HG02852 (cell line): ENCODE measurements around the gene CUL1.

Experiments
- ATAC-seq: cut with Tn5 transposase; IDR thresholded peaks from one replicate; pipeline ENCODE4 v1.9.1; 2021; ENCODE audit warnings: mild to moderate bottlenecking, moderate library complexity; ENCODE audit not compliant: unreplicated experiment

The CUL1 gene

DNA sequence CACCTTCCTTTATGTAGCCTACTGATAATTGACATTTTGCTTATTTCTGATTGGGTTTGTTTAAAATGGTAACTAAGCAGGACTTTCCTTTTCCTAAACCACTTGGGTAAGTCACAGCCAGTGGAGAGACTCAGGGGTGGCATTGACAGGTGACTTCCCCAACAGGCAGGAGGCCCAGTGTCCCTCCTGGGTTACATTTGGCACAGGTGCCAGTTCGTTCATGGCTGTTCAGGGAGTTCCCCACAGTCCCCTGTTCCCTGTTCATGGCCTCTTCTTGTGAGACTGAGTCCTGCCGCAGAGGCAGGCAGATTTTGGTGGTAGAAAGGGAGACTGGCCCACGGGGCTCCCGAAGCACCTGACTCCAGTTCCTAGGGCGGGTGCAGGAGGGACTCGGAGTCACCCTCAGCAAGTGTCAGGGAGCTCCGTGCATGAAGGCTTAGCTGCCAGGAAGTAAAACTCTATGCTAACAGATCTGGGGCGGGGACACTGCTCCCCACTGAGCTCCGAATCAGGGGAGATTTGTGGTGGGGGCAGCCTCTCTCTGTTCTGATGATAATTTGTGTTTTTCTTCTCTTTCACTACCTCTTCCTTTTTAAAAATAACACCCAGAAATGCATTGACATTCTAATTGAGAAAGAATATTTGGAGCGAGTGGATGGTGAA lies 101.3 kb downstream of the CUL1 start:
- ATAC-seq = no peak

DNA sequence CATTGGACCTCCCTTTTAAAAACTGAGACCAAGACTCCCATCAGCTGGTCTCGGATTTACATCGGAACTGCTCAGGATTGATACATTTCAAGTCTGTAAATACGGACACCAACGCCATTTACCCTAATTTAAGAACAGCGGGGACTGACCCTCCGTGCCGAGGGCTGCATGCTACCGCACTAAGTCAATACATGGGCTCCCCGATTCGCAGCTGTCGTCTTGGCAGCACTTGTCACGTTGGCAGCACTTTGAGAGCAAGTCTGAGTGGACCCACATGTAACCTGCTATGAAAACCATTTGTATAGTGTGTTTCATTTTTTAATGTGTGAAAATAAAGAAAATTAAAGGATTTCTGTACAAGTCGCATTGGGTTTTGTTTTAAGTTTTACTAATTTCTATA lies 102.0 kb downstream of the CUL1 start:
- ATAC-seq = no peak

DNA sequence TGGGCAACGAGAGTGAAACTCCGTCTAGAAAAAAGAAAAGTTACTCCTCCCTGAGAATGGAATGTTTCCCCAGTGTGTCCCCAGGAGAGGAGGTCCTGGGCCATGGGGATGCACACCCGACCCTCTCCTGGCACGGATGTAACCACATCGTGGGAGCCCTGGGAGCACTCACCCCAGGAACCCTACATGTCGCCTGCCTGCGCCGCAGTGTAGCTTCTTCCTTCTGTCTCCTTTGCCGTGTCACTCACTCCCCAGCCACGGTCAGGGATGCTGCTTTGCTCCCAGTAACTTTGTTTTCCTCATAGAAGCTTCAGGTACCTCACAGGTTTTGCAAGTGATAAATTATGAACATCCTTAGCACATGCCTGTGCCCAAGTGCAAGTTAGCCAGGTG lies 103.4 kb downstream of the CUL1 start:
- ATAC-seq = no peak

DNA sequence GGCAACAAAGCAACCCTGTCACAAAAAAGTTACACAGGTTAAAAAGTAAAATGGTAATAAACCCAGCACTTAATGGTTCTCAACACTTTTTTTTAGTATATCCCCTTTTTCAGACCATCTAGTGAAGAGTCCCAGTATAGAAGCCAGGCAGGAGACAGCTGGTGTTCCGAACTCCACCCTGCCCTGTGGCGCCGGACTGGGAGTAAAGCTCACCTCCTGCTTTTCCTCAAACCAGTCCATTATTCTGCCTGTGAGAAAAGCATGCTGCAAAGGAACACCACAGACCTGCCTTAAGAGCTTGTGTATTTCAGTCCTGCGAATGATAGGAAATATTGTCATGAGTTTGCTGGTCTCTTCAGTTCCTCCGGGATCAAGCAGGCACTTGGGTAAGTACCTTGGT lies 104.4 kb downstream of the CUL1 start:
- no peak for ATAC-seq

DNA sequence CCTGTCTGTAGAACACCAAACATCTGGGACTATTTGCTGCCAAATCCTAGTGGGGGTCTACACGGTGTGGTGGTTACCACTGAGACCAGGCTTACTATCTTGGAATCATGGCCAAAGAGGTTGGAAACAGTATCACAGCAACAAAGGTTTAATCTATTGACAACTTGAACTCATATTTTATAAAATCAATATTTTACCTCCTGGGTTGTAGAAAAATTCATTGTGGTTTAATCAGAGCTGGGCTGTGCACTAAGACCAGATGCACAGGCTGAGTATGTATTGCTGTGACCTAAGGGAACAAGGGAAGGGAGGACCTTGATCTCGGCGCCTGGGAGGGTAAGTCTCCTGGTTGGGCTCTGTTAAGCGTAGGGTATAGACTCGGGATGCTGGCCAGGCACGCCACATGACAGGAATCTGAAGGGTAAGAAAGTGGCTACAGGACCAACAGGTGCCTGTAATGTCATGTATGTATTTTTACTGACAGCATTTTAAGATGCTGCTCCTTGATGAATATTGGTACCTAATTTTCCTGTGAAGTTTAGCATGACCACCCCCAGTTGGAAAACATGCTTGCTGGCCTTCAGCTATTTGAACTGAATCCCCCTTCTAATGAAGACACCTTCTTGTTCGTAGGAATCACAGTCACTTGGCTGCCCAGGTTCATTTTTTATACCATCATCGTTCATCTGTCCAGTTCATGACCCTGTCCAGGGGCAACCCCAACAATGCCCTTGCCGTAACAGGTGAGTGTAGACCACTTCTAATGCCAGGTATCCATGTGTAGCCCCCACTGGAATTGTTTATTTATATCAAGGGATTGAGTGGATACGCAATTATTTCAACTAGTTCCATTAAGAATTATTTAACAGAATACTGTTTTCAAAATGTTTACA lies 105.9 kb downstream of the CUL1 start:
- no peak for ATAC-seq

DNA sequence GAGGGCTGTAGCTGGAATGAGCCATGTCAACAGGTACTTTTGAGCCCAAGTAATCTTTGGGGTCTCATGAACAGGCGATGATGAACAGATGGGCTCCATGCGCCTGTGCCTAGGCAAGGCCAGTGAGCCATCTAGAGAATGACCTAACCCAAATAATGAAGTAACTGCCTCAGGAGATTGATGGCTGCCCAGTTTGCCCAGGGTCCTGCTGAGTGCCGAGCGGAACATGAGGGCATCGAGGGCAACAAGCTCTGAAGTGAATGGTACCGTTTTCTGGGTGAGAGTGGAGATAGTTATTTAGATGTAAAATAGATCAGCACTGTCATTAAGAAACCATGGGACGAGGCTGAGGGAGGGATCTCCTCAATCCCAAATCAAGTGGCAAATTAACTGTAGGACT lies 107.5 kb downstream of the CUL1 start:
- no peak for ATAC-seq

DNA sequence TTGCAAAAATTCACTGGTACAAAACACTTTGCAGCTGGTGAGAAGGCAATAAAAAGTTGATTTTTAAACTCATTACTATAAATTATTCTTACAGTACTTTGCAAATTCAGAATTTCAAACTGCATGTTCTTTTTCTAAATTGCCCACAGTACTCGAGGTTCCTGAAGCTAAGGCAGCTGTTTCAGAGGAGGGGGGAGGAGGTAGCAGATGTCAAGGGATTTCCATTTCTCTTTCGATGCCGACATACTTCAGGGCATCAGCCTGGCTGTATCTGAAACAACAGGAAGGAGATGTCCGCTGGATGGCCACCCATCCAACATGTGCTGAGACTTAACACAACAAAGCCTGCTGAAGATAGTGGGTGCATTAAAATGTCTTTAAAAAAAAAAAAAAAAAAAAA lies 108.7 kb downstream of the CUL1 start:
- no peak for ATAC-seq

DNA sequence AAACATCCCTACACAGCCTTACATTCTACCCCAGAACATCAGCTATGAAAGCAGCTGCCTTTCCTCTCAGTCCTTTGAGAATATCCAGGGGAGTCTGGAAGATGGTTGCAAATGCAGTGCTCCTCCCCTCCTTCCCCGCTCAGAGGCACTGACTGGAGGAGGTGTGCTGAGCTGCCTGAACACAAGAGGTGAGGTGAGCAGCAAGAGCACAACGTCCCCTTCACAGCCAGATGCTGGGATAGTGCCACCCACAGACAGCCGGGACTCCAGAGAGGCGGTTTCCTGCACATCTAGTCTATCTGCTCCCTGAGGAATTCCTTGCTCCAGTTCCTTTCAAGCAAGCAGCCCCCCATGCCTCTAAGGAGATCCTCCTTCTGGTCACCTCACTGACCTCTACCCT lies 111.2 kb downstream of the CUL1 start:
- ATAC-seq = no peak

DNA sequence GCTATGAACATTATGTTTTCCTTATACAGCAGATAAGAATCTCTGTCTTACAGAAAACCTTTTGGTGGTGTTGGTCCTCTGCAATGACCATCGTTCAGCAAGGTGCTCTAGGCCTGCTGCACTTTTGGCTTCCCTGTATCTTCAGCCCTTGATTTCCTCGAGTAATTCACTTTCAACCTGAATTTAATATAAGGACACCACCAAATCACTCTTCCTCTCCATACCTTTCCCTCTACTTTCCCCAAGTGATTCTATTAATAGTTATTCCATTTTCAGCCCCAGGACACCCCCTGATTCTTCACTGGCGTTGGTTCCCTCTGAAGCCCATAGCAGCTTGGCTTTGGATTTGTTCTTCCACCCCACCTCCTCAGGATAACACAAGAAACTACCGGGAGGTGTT lies 113.2 kb downstream of the CUL1 start:
- ATAC-seq = no peak

DNA sequence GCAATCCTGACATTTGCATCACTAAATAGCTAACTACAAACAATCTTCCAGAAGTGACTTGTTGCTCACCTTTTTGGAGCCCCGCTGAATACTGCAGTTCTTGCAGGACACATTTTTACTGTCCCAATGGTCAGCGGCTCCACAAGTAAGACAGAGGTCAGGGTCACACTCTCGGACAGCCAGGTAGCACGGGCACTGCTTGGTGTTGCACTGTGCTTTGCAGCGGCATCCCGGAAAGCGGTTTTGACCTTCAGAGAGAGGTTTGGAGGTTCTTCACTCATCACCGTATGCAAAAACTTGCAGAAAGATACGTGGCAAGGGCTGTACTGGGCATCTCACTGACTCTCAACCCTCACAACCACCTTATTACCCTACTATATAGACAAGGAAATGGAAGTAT lies 115.2 kb downstream of the CUL1 start:
- no peak for ATAC-seq

DNA sequence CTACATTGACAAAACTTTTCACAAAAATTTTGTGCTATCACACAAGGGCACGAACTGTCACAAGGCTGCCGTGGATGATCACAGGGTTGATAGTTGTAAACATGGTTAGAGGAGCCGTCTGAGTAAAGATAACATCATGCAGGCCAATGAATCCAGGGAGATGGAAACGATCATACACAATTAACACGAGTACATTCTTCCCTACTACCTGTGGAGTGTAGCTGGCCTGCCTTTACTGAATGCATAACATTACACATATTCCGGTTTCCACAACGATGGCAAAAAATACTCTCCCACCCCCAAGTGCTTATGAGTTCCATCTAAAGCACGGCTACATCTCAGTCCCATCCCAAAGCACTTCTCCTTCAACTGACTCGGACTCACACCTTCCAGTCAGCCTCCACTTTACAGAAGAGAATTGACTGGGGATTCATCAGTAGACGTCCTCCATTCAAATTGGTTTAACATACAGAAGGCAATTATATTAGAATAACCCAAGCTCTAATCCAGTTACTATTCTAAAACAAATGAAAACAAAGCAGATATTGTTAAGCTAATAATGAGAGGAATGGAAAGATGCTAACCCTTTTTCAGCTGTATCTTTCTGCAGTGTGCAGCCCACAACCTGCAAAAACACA lies 116.3 kb downstream of the CUL1 start:
- no peak for ATAC-seq

DNA sequence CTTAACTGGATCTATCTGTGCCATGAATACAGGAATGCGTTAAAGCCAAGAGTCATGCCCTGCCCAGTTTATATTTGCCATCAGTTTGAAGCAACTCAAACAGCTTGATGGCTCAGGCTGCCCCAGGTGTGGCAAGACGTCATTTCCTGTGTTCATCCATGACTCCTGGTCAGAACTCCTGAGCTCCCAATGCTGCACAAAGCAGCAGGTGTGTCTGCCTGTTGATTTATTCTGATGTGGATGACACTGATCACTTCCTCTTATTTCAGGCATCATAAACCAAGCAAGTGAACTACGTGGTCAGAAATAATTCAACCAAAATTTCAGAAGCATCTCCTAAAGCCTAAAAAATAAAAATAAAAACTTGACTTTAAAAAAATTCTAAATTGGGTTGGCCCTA lies 116.9 kb downstream of the CUL1 start:
- no peak for ATAC-seq

DNA sequence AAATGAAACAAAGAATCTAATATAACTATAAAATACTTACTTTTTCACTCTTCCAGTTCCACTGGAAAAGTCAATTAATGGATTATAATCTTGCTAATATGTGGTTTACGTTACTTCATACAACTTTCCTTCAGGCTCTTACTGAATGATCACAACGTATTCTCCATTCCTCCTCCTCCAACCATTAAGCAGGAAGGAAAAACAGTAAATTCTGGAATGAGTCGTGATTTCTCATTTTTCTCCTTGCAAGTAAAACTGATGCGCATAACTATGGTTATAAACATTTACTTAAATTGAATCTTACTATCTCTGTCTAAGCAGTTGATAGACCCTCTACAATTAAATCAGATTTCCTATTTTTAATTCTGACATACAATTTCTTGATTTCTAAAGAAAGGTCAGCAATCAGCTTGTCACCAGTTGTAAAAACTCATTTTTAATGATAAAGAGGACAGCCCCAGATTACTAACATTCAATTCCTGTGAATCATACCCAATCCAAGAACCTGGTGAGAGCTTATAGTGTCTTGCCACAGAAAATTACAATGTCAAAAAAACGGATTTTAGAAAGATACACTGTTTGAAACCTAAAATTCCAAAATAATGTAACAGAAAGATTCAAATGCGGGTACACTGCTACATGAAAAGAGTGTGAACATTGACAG lies 121.1 kb downstream of the CUL1 start:
- ATAC-seq = no peak

DNA sequence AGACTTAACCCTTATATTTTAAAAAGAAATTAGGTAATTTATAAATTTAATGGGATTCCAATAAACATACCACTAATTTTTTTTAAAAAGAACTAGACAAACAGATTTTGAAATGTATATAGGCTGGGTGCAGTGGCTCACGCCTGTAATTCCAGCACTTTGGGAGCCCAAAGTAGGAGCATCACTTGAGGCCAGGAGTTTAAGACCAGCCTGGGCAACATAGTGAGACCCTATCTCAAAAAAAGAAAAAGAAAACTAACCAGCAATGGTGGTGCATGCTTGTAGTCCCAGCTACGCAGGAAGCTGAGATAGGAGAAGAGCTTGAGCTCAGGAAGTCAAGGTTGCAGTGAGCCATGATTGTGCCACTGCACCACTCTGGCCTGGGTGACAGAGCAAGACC lies 122.7 kb downstream of the CUL1 start:
- ATAC-seq = no peak

DNA sequence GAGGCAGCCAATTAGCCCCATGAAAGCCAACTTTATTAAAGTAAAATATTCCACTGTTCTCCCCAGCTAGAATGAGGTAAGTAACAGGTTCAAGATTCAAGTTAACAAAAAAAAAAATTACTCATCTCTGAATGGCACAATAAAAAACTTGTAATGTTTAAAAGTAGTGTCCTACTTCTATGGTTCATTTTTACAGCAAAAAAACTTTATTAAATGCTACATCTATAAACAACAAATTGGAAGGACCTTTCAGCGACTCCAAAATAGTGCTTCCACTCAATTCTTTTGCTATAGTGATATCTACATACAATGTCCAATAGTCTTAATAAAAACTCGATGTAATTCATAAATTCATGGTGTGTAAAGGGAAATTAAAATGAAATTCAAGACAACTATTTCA lies 126.2 kb downstream of the CUL1 start:
- no peak for ATAC-seq

DNA sequence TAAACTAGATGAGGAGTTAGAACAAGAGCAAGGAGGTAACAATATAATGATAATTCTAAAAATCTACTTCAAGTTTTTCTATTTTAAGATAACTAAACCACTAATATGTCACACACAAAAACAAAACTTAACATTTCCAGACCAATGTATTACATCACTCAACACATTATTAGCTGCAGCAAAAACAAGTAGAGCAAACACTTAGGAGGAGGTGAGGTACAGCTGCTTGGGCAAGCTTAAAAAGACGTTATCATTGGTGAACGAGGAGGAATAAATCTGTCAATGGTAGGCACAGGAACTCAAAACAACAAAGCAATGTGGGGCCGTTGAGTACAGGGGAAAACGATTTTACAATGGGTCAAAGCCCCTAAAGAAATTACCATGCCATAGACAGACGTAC lies 126.6 kb downstream of the CUL1 start:
- ATAC-seq = no peak

DNA sequence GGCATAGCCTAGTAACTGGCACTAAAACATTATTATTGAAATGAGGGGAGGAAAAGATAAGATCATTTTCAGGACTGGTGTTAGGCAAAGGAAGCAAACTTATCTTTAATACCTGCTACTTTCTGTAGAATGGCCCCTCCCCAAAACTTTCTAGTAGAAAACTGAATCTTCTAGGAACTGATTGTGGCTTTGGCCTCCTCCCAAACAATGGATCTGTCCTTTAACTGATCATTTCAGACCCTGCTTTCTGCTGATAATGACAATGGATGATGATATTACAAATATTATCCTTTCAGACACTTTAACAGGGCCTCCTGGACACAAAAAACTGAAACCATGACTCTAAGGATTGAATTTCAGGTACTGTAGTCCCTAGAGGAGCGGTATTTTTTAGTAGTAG lies 130.3 kb downstream of the CUL1 start:
- ATAC-seq = no peak

DNA sequence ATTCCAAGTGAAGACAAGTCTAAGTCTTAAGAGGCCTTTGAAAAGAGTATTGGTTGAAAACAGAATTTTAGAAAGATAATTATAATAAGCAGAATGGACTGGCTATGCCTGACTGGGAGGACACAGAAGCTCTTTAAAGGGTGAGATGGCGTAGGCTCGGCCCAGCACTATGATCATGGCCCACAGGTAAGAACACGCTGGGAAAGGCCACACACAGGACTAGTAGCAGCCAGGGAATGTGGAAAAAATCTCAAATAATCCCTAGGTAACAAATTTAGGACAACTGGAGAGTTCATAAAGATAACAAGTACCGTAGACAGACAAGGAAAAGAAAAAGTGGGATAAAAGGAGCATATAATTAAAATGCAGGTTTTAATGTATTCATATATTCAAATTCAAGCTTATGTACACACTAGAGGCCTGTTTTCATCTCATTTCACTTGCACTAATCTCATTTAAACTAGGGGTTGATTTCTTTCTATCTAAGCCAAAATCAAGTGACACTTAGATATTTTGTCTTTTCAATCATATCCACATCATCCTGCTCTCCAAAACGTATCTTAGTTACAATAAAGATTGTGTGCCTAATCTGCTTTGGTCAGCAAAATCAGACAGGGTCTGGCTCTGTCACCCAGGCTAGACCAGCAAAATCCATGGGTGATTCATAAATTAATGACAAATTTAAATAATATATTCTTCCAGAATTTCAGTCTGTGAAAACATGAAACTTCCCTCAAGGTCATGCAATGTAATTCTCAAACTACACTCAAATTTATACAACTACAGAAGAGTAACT lies 132.4 kb downstream of the CUL1 start:
- ATAC-seq = no peak

DNA sequence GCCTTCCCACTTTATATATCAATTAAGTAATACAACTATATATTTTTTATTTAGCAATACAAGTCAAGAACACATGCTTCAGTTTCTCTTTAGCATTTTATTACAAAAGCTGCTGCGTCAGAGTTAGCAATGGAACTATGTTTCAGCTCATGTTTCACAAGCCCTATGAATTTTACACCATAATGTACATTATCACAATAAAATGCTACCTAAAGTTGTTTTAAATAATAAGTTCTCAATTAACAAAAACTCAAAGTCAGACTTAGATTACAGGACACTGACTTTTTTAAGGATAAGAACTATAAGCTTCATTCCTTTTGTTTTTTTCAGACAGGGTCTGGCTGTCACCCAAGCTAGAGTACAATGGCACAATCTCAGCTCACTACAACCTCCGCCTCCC lies 133.1 kb downstream of the CUL1 start:
- no peak for ATAC-seq

DNA sequence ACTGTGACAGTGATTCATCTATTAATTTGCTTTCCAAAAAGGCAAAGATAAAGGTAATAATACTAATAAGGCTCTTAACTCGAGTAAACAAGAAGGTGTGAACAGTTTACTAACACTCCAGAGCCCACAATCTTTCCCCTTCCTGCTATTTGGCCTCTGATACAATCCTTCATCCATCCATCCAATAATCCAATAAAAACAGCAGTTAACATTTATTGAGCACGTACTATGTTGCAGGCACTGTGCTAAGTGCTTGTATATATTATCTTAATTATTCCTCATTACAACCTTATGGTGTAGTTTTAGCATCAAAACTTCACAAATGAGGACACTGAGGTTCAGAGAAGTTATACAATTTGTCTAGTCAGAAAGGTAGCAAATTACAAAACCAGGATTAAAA lies 135.9 kb downstream of the CUL1 start:
- no peak for ATAC-seq

DNA sequence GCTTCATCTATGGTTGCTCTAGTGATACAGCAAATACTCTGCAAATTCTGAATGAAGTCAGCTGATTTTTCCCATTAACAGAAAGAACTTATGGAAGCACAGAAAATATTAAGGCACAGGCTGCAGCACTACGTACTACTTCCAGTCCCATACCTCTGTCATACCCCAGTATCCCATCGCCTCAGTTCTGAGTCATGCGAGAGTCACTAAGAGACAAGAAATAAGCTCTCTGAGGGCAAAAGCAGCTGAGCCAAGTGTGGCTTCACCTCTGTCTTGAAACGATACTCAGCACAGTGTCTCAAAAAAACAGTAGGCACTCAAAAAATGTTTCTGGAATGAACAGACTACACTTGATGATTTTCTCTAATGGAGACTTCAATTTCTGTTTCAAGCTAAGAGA lies 137.2 kb downstream of the CUL1 start:
- ATAC-seq = no peak
